GM15510 (cell line): Measurements from ENCODE around the gene ANKRD53.

Experiments used
- POLR2A ChIP-seq: IDR thresholded peaks from 3 replicates; pipeline ENCODE4 v1.6.1; 2011; ENCODE audit warnings: borderline replicate concordance; ENCODE audit not compliant: insufficient read length; ENCODE audit errors: extremely low read depth

The ANKRD53 gene

GRCh38 chr2:71003966-71004755 lies 25.7 kb downstream of the ANKRD53 start:
- no peak for TF ChIP-seq POLR2A

GRCh38 chr2:71004857-71005256 lies 26.4 kb downstream of the ANKRD53 start:
- TF ChIP-seq POLR2A: no peak

GRCh38 chr2:71005271-71006202 lies 27.1 kb downstream of the ANKRD53 start:
- no peak for TF ChIP-seq POLR2A

GRCh38 chr2:71006323-71006722 lies 27.9 kb downstream of the ANKRD53 start:
- no peak for TF ChIP-seq POLR2A

- no peak for TF ChIP-seq POLR2A
Measured at GRCh38 chr2:71006955-71007799, 28.7 kb downstream of the ANKRD53 start.

- no peak for TF ChIP-seq POLR2A
Measured at GRCh38 chr2:71008342-71008741, 29.9 kb downstream of the ANKRD53 start.

- TF ChIP-seq POLR2A: no peak
Measured at GRCh38 chr2:71018625-71019024, 40.2 kb downstream of the ANKRD53 start.
